Posterior vena cava (tissue), 2 donors: ENCODE measurements around the gene SPACA5B. TPM values are rescaled to one million over a fixed set of nuclear protein-coding genes. Genes with fewer than 3 reads are reported as not detected.
"Not testable (repeated sequence)": the region's sequence is repeated elsewhere in the genome, so short reads cannot be mapped to it uniquely, and the experiment has no call there.

Experiments used
- DNase-seq: peaks from one replicate; pipeline ENCODE4 v3.0.0-alpha.2; 2020; ENCODE audit warnings: low spot score
- intact Hi-C, 2 donors: fragments of 100-400 bp; cut with DNase I; formaldehyde crosslinking; loops; one replicate each; pipeline versions ENCODE4 v1.14.1 to v1.14.2; 2022 to 2023
- long read RNA-seq, 2 donors: library from polyadenylated mRNA; unstranded; transcript quantifications; one replicate each; pipeline ENCODE4 v2.0.0, GENCODE V29; 2020 to 2021
- total RNA-seq, 2 donors: library from RNA; stranded (reverse); fragmentation: NEBNext Ultra II Directional; extraction: Animal tissue kit (Norgen Biotek cat#: 25700); gene quantifications; one replicate each; pipeline ENCODE4 v1.2.1, GENCODE V29; 2021
- donor health status: DM: yes; HTN: yes; CAD: no.
- donor health status: DM: yes; HTN: yes; CAD: no.

SPACA5B gene
- total RNA-seq, result not detected
- long read RNA-seq, donor 1, result 0 reads
- long read RNA-seq, donor 2, result 0 reads

DNA sequence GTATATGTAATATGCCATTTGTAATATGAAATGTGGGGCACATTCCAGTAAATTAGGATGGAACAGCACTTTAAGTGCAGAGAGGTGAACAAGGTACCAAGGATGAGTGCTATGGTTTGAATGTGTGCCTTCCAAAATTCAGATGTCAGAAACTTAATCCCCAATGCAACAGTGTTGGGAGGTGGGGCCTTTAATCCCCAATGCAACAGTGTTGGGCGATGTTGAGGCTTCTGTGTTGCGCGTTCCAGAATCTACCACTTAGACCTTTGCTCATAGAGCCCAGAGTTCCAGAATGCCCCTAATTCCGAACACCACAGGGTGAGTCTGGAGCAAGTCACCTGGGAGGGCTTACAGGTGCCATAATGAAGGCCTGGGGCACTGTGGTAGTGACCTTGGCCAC lies at the start of gene SPACA5B:
SPACA5B (plus strand) TSS at position 301 of the 400 bp plus-strand sequence; CDS start at position 363, 62 bp downstream.
- not testable (repeated sequence) for DNase-seq

DNA sequence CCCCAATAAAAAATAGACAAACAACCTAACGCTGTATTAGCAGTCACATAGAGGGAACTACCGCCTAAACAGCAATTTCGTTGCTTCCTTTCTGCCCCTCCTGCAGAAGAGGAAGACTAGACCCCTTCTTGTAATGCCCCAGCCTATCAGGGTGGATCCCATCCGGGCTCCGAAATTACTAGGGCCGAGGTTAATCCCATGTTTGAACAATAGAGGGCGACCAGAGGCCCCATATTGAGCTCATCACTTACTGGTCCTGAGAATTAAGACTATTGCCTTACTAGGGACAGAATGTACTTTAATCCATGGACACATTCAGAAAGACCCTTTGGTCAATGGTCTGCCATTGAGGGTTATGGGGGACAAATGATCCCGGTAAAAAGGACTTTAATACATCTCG lies 47.2 kb upstream of the SPACA5B start:
- no peak for DNase-seq
- intact Hi-C loops, result no loop called here

More for the DNA sequence above, at the start of gene SPACA5B:
- intact Hi-C loops, result not testable (repeated sequence)

DNA sequence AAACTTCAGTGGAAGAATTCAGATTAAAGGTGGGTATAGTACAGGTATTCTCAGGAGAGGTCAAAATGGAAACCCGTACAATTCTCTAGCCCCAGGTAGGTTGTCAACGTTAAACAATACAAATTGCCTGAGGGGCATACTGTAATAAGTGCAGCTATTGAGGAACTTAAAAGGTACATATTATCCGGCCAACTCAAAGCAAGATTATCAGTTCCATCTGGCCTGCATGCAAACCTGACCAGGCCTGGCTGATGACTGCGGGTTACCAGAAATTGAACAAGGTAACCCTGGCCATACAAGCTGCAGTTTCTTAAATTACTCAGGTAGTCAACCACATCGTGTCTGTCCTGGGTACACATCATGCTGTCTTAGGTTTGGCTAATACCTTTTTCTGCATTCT lies 46.7 kb upstream of the SPACA5B start:
- DNase-seq, result no peak
- intact Hi-C loops, result no loop called here

DNA sequence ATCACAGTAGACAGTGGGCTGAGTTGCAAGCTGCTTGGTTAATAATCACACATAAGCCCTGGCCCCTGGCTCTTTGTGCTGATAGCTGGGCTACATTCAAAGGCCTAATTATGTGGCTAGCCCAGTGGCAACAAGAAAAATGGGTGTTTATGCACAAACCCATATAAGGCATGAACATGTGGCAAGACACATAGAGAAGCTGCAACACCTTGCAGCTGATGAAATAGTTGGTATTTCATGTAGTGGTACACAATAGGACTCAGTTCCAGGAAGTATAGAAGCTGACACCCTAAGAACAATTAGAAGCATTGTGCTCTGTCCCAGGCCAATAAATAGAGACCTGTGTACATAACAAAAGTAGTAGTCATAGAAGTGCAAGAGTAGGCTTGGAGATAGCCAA lies 44.3 kb upstream of the SPACA5B start:
- no peak for DNase-seq
- intact Hi-C loops, result no loop called here

DNA sequence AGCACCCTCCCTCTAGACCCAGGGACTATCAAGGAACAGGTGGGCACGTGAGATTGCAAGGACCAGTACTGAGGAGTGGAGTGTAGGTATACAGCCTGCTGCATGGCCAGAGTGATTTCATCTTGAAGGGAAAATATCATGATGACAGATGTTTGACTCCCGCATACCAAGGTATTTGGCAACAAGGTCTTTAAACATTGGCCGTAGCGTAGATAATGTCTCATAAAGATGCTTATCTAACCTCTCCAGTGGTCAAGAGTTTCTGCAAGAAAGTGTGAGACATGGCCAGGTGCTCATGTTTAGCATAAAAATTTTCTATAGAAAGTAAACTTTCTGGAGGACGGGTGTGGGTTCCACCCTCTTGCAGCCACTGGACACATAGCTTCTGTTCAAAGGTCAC lies 40.3 kb upstream of the SPACA5B start:
- intact Hi-C loops, result loop anchor here in 1 of 2 donors (10.0 kb wide), 1 partner anchor 1795 kb away; no protein-coding TSS in a partner anchor
- DNase-seq, result no peak

DNA sequence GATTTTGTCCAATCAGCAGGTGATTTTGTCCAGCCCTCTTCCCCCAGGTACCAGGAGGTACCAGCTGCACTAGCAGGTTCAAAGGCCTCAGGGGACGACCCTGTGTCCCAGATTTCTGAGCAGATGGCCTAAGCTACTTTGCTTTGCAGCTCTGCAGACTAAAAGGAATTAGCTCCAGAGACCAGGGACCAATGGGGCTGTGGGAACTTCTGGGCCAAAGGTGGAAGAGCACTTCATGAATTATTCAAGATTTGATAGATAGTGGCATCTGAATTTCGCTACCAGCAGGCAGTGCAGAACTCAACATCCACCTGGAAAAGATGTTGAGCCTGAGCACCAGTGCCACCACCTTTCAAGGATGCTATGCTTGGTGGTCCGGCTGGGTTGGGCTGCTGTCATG lies 37.9 kb upstream of the SPACA5B start:
- not testable (repeated sequence) for DNase-seq
- intact Hi-C loops, result loop anchor here in 1 of 2 donors (10.0 kb wide), 1 partner anchor 1792 kb away; no protein-coding TSS in a partner anchor

DNA sequence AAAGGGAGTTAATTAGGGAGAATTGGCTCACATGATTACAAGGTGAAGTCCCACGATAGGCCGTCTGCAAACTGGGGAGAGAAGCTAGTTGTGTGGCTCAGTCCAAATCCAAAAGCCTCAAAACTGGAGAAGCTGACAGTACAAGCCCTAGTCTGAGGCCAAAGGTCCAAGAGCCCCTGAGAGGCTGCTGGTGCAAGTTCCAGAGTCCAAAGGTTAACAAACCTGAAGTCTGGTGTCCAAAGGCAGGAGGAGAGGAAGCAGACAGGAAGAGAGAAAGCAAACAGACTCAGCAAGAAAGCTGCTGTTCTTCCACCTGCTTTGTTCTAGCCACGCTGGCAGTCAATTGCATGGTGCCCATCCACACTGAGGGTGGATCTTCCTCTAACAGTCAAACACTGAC lies 29.0 kb upstream of the SPACA5B start:
- intact Hi-C loops, result no loop called here

DNA sequence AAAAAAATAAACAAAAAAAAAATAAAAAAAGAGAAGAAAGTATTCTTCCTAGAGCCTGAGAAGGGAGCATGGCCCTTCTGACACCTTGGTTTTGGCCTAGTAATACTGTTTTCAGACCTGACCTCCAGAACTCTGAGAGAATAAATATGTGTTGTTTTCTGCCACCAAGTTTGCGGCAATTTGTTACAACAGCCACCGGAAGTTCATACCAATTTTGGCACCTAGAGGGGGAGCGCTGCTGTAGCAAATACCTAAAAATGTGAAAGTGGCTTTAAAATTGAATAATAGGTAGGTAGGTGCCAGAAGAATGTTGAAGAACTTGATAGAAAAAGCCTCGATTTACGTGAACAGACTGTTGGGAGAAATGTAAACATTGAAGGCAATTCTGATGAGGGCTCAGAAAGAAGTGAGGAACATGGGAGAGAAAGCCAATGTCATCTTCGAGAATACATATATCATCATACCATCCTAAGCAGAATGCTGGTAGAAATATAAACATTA lies 27.5 kb upstream of the SPACA5B start:
- intact Hi-C loops, result no loop called here
- DNase-seq, result no peak

More for the DNA sequence above, 29.0 kb upstream of the SPACA5B start:
- no peak for DNase-seq

DNA sequence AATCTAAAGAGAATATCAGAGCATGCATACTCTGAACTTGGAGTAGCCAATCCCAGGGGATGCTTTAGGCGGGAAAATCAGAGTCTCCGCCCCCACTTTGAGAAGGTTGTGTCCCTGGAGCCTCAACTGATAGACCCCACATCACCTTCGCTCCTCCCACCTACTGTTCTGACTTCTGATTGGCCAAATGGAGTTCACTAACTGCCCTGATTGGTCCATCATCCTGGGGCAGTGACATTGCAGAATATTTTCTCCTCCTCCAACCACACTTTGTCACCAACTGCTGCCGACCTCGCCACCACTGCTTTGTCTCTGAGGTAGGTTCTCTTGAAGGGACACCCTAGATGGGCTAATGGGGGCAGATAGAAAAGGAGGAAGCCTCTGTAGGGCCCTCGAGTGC lies 22.7 kb upstream of the SPACA5B start:
- intact Hi-C loops, result no loop called here
- DNase-seq, result no peak

DNA sequence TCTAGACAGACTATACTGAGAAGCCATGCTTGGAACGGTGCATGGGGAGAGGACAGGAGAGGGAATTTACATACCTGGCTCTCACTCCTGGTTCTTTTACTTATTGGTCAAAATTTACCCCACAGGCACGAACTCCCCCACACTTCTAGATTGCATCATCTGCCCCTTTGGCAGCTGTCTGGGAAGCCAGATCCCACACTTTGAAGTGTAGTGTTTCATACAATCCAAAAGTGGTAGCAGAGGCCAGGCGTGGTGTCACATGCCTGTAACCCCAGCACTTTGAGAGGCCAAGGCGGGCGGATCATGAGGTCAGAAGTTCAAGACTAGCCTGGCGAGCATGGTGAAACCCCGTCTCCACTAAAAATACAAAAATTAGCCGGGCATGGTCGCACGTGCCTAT lies 5.1 kb upstream of the SPACA5B start:
- intact Hi-C loops, DNase-seq: not testable (repeated sequence)

DNA sequence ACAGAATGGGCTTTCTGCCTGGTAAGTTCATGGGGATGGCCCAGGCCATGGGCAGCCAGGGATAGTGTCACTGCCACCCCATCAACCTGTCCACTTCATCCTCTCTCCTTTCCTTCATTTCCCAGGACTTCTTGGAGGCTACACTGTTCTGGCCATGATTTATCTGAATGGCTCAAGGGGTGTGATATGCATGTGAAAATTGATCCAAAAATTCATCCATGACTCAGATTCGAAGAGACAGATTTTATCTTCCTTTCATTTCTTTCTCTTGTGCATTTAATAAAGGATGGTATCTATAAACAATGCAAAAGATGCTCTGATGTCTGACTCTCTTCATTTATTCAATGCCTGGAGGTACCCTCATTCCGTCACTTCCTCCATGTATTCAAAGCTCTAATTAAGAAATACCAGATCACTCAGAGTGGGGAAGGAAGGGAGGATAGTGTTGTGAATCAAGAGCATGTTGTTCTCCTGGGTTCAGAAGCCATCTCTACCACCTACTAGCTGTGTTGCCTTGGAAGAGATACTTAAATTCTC lies 1.9 kb downstream of the SPACA5B start:
- intact Hi-C loops, DNase-seq: not testable (repeated sequence)

DNA sequence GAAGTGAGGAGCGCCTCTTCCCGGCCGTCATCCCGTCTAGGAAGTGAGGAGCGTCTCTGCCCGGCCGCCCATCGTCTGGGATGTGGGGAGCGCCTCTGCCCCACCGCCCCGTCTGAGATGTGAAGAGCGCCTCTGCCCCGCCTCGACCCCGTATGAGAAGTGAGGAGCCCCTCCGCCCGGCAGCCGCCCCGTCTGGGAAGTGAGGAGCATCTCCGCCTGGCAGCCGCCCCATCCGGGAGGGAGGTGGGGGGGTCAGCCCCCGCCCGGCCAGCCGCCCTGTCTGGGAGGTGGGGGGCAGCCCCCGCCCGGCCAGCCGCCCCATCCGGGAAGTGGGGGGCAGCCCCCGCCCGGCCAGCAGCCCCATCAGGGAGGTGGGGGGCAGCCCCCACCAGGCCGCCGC lies 8.7 kb downstream of the SPACA5B start:
- intact Hi-C loops, DNase-seq: not testable (repeated sequence)

DNA sequence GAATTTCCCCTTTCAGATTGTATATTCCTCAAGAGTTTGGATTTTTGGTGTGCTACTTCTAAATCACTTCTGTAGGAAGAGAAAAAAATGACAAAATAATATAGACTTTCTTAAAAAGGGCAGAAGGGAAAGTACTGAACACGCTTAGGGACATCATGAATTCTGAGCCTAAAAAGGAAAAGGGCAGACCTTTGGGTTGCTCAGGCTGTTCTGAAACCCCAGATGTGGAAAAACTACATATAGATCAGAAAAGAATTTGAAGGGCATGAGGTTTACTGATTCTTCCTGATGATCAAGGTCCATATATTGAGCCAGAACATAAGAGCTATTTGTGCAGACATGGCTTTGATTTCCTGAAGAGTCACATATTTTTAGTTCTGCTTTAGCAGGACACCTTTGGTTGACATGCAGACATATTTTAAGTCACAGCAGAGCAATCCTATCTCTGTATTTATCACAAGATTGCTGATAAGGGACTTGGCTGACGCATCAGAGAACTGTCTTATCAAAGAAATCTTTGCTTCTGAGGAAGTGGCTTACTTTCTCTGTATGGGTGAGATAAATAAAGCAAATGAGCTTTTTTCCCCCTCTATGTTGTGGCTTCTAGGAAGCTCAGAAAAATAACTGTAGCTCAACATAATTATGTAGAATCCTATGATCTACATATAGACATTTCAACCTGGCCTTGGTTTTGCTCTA lies 11.5 kb downstream of the SPACA5B start:
- intact Hi-C loops, DNase-seq: not testable (repeated sequence)

DNA sequence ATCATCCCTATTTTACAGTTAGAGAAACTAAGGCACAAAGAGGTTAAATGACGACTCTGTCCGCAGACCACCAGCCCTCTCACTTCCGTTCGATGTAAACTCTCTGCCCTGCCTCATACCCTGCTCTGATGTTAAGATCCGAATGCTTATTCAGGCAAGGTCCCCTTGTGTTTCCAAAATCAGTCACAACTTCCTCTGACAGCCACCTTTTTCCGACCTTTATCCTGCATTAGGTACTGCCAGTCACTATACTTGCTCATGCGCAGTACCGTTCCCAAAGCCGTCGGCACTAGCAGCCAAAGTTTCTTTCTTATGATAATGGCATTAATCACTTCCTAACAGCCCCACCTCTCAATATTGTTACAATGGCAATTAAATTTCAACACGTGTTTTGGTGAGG lies 12.3 kb downstream of the SPACA5B start:
- DNase-seq, intact Hi-C loops: not testable (repeated sequence)

DNA sequence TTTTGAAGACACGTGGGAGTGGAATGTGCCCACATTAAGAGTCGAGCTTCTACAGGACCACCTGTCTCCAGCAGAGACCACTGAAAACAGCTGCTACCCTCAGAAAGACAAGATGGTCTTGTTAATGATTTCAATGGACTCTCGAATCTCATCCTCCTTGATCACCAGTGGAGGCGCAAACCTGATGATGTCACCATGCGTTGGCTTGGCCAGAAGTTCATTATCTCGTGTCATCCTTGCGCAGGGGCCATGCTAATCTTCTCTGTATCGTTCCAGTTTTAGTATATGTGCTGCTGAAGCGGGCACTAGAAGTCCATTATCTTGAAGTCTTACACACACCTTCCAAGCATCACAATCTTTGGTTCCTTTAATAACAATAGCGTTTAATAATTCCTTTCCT lies 23.3 kb downstream of the SPACA5B start:
- DNase-seq, result no peak
- intact Hi-C loops, result no loop called here

DNA sequence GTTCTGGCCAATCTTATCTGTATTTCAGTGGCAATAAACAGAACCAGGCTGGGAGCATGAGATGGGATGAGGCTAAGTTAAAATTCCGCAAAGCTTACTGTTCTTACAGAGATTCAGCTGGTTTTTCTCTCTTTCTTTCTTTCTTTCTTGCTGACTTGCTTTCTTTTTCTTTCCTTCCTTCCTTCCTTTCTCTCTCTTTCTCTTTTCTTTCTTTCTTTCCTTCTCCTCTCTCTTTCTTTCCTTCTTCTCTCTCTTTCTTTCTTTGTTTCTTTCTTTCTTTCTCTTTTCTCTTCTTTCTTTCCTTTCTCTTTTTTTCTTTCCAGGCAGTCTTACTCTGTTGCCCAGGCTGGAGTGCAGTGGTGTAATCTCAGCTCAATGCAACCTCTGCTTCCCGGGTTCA lies 24.4 kb downstream of the SPACA5B start:
- no peak for DNase-seq
- intact Hi-C loops, result no loop called here

DNA sequence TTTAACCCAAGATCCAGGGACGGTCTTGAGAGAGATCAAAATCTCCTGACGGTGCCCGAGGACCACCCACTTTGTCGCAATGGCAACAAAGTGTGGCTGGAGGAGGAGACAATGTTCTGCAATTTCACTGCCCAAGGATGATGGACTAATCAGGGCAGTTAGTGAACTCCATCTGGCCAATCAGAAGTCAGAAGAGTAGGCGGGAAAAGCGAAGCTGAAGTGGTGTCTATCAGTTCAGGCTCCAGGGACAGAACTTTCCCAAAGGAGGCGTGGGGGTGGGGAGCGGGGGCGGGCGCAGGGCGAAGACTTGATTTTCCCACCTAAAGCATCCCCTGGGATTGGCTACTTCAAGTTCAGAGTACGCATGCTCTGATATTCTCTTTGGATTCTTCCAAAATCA lies 25.6 kb downstream of the SPACA5B start:
- no peak for DNase-seq
- intact Hi-C loops, result no loop called here

DNA sequence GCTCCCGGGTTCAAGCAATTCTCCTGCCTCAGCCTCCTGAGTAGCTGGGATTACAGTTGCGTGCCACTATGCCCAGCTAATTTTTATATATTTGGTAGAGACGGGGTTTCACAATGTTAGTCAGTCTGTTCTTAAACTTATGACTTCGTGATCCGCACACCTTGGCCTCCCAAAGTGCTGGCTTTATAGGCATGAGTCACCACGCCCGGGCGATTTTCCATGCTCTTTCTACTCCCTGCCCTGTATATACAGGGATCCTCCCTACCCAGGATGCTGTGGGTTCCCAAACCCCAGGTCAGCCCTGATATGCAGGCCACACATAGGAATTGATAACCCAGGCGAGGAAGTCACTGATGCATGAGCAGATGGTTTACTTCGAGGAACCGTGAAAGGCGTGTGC lies 34.8 kb downstream of the SPACA5B start:
- intact Hi-C loops, result no loop called here
- no peak for DNase-seq

DNA sequence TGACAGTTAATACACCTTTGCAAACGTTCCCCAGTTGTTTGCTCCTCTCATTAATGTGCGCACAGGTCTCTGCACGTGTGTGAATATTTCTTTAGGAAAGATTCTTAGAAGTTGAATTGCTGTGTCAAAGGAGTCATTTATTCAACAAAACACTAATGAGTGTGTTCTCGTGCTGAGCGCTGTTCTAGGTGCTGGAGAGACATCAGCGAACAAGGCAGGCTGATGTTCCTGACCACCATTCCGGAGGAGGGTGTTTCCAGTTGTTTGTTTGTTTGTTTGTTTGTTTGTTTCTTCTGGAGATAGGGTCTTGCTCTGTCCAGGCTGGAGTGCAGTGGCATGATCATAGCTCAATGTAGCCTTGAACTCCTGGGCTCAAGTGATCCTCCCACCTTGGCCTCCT lies 35.9 kb downstream of the SPACA5B start:
- intact Hi-C loops, DNase-seq: not testable (repeated sequence)

DNA sequence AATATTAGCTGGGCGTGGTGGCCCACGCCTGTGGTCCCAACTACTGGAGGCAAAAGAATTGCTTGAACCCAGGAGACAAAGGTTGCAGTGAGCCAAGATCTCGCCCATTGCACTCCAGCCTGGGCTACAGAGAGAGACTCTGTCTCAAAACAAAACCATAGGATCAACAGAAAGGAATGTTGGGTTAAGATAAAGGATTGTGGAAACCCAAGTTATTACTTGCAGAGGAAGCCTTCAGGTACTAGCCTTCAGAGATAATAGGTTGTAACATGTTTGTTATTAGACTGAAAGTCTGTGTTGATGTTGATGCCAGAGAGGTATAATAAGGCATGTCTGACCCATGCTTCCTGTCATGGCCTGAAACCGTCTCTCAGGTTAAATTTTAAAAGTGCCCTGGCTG lies 49.3 kb downstream of the SPACA5B start:
- no peak for DNase-seq
- intact Hi-C loops, result no loop called here

DNA sequence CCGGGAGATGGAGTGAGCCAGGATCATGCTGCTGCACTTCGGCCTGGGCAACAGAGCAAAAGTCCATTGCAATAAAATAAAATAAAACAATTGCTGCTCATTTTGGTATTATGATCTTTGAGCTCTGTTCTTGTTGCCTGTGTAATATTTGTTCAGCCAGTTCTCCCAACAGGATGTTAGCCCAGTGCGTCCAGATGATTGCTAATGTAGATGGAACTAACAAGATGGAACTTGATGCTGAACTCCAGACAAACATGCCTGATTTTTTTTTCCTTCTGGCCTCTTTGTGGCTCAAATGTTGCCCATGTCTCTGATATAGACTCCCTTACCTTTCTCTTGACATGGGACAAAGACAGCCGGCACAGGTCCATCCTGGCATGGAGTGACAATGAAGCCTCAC lies 50.4 kb downstream of the SPACA5B start:
- no peak for DNase-seq
- intact Hi-C loops, result no loop called here
